Measurements from ENCODE around the gene SDSL.

DNA sequence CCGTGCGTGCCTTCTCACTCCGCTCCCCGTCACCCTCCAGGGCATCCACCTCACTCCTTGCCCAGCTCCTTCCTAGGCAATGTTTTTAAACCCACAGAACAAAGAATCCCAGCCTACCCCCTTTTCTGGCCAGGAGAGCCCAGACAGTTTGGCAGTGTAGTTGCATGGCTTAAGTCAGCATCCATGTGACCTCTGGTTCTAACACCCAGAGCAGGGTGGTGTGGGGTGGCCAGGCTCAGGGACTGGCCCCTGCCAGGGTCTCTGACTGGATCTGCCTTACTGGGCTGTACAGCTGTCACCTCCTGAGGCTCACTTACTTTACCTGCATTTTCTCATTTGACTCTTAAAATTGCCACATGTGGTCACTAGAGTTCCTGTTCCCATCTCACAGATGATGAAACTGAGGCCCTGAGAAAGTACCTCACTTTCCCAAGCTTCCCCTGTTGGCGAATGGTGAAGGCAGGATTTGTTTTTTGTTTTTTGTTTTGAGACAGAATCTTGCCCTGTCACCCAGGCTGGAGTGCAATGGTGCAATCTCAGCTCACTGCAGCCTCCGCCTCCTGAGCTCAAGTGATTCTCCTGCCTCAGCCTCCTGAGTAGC lies 36.8 kb upstream of the SDSL start:
- TF ChIP-seq EP300 (IDR thresholded peaks at IDR 0.05; ENCODE audit: borderline replicate concordance in 1 of 2, control insufficient read depth in 1 of 2, low read depth in 2 of 2, low read length in 2 of 2) (no peak), POLR2A (IDR thresholded peaks at IDR 0.05; ENCODE audit: low read depth, low read length) (no peak), YY1 (IDR thresholded peaks at IDR 0.05; ENCODE audit: low read depth, low read length) (no peak), TAF1 (IDR thresholded peaks at IDR 0.05; ENCODE audit: borderline replicate concordance, low read depth, low read length) (no peak), POLR2AphosphoS5 (IDR thresholded peaks at IDR 0.05; ENCODE audit: low read length) (no peak), LARP7 (IDR thresholded peaks at IDR 0.05) (no peak), NFYA (IDR thresholded peaks at IDR 0.05; ENCODE audit: borderline replicate concordance, low read depth, low read length) (no peak), CREB1 (IDR thresholded peaks at IDR 0.05; ENCODE audit: low read depth) (no peak), BRCA1 (IDR thresholded peaks at IDR 0.05; ENCODE audit: low read depth, low read length) (no peak)
- TF ChIP-seq, protein P1, sequence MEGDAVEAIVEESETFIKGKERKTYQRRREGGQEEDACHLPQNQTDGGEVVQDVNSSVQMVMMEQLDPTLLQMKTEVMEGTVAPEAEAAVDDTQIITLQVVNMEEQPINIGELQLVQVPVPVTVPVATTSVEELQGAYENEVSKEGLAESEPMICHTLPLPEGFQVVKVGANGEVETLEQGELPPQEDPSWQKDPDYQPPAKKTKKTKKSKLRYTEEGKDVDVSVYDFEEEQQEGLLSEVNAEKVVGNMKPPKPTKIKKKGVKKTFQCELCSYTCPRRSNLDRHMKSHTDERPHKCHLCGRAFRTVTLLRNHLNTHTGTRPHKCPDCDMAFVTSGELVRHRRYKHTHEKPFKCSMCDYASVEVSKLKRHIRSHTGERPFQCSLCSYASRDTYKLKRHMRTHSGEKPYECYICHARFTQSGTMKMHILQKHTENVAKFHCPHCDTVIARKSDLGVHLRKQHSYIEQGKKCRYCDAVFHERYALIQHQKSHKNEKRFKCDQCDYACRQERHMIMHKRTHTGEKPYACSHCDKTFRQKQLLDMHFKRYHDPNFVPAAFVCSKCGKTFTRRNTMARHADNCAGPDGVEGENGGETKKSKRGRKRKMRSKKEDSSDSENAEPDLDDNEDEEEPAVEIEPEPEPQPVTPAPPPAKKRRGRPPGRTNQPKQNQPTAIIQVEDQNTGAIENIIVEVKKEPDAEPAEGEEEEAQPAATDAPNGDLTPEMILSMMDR (IDR thresholded peaks at IDR 0.05 in 2 of 3, conservative IDR thresholded peaks at IDR 0.05 in 1 of 3; ENCODE audit: control insufficient read depth in 2 of 3, extremely low read depth in 1 of 3, insufficient read depth in 1 of 3, low read depth in 3 of 3, low read length in 3 of 3) = no peak
- TF ChIP-seq, protein P2, sequence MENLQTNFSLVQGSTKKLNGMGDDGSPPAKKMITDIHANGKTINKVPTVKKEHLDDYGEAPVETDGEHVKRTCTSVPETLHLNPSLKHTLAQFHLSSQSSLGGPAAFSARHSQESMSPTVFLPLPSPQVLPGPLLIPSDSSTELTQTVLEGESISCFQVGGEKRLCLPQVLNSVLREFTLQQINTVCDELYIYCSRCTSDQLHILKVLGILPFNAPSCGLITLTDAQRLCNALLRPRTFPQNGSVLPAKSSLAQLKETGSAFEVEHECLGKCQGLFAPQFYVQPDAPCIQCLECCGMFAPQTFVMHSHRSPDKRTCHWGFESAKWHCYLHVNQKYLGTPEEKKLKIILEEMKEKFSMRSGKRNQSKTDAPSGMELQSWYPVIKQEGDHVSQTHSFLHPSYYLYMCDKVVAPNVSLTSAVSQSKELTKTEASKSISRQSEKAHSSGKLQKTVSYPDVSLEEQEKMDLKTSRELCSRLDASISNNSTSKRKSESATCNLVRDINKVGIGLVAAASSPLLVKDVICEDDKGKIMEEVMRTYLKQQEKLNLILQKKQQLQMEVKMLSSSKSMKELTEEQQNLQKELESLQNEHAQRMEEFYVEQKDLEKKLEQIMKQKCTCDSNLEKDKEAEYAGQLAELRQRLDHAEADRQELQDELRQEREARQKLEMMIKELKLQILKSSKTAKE (IDR thresholded peaks at IDR 0.05; ENCODE audit: low read depth, poor library complexity, severe bottlenecking) = no peak
